Neural cell (in vitro differentiated cells): ENCODE measurements around the gene ATP2B2.

Experiments
- EZH2 ChIP-seq: fragments of 200-600, 300-800 bp; shearing (Covaris generic), sonication (generic); IDR thresholded peaks from 2 replicates; pipeline ENCODE4 v1.6.1; 2014; ENCODE audit warnings: antibody characterized with exemption, low read length, borderline replicate concordance, mild to moderate bottlenecking; ENCODE audit not compliant: insufficient read depth, poor library complexity, severe bottlenecking
- POLR2AphosphoS5 ChIP-seq: IDR thresholded peaks from 2 replicates; pipeline ENCODE4 v1.6.1; 2012
- RAD21 ChIP-seq: fragments of 450-650 bp; conservative IDR thresholded peaks from 2 replicates; pipeline ENCODE4 v1.6.1; 2014; ENCODE audit warnings: antibody characterized with exemption, mild to moderate bottlenecking, moderate library complexity
- TAF1 ChIP-seq: IDR thresholded peaks from 2 replicates; pipeline ENCODE4 v1.6.1; 2012; ENCODE audit warnings: low read depth
- TF ChIP-seq, protein P1 (sequence below): fragments of 450-650 bp; IDR thresholded peaks from 2 replicates; pipeline ENCODE4 v1.5.1; 2014; ENCODE audit warnings: antibody characterized with exemption, mild to moderate bottlenecking, moderate library complexity; ENCODE audit not compliant: poor library complexity, severe bottlenecking
- TF ChIP-seq, protein P2 (sequence below): IDR thresholded peaks from 2 replicates; pipeline ENCODE4 v1.6.1; 2012; ENCODE audit warnings: borderline replicate concordance

DNA sequence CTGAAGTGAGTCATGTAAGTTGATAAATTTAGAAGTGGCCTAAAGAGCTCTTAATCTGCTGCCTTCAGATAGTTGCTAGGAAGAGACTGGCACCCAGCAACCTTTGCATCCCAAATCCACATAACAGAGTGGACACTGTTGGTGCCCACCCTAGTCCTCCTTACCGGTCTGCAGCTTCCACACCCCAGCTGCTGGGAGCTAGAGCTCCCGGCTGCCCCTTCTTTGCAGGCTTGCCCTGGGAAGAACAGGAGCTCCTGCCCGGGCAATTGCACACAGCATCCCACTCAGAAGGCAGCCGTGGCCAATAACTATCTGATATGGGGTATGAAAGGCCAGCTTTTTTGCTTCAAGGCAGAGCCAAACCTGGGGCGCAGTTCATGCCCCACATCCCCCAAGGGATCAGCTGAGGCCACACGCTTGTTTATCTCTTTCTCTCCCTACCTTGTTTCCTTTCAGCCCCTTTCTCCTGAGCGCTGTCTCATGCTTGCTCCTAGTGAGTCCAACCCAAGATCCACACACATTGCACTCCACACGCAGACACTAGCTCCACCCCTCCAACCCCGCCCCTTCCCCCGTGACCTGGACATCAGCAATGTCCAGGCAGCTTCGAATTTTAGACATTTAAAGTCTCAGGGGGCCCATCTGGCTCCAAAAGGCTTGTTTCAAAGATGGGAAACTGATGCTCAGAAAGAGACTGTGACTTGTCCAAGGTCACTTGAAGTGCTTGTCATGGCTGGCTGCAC lies 9.1 kb downstream of the ATP2B2 start:
- TF ChIP-seq, protein P1, sequence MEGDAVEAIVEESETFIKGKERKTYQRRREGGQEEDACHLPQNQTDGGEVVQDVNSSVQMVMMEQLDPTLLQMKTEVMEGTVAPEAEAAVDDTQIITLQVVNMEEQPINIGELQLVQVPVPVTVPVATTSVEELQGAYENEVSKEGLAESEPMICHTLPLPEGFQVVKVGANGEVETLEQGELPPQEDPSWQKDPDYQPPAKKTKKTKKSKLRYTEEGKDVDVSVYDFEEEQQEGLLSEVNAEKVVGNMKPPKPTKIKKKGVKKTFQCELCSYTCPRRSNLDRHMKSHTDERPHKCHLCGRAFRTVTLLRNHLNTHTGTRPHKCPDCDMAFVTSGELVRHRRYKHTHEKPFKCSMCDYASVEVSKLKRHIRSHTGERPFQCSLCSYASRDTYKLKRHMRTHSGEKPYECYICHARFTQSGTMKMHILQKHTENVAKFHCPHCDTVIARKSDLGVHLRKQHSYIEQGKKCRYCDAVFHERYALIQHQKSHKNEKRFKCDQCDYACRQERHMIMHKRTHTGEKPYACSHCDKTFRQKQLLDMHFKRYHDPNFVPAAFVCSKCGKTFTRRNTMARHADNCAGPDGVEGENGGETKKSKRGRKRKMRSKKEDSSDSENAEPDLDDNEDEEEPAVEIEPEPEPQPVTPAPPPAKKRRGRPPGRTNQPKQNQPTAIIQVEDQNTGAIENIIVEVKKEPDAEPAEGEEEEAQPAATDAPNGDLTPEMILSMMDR, result no peak
- no peak for TF ChIP-seq EZH2
- no peak for TF ChIP-seq RAD21
- no peak for TF ChIP-seq TAF1
- TF ChIP-seq POLR2AphosphoS5, result no peak
- TF ChIP-seq, protein P2, sequence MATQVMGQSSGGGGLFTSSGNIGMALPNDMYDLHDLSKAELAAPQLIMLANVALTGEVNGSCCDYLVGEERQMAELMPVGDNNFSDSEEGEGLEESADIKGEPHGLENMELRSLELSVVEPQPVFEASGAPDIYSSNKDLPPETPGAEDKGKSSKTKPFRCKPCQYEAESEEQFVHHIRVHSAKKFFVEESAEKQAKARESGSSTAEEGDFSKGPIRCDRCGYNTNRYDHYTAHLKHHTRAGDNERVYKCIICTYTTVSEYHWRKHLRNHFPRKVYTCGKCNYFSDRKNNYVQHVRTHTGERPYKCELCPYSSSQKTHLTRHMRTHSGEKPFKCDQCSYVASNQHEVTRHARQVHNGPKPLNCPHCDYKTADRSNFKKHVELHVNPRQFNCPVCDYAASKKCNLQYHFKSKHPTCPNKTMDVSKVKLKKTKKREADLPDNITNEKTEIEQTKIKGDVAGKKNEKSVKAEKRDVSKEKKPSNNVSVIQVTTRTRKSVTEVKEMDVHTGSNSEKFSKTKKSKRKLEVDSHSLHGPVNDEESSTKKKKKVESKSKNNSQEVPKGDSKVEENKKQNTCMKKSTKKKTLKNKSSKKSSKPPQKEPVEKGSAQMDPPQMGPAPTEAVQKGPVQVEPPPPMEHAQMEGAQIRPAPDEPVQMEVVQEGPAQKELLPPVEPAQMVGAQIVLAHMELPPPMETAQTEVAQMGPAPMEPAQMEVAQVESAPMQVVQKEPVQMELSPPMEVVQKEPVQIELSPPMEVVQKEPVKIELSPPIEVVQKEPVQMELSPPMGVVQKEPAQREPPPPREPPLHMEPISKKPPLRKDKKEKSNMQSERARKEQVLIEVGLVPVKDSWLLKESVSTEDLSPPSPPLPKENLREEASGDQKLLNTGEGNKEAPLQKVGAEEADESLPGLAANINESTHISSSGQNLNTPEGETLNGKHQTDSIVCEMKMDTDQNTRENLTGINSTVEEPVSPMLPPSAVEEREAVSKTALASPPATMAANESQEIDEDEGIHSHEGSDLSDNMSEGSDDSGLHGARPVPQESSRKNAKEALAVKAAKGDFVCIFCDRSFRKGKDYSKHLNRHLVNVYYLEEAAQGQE, result no peak
